ENCODE results near the gene ZNF521.

DNA sequence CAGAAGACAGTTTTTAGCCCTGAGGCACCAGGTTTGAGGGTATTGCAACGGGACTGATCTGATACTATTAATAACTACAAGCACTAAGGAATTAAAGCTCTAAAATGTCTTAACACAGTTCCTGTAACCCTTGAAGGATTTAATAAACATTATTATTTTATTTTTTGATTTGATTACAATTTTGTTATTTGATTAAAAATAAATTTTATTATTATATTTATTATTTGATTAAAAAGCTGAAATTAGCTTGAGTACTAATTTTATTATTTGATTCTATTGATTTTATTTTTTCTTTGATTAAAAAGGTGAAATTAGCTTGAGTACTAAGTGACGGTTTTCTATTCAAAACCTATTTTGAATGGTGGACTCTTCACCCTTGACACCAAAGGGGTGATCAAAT is 307.3 kb downstream of the ZNF521 start:
- no peak for TF ChIP-seq POLR2A (IDR thresholded peaks at IDR 0.05; ENCODE audit: low read depth, low read length)
- TF ChIP-seq POLR2AphosphoS5 (IDR thresholded peaks at IDR 0.05; ENCODE audit: insufficient read depth, low read depth, low read length) = no peak
- no peak for TF ChIP-seq FOS (IDR thresholded peaks at IDR 0.05; ENCODE audit: borderline replicate concordance, insufficient read depth, low read length)
- TF ChIP-seq, protein P1, sequence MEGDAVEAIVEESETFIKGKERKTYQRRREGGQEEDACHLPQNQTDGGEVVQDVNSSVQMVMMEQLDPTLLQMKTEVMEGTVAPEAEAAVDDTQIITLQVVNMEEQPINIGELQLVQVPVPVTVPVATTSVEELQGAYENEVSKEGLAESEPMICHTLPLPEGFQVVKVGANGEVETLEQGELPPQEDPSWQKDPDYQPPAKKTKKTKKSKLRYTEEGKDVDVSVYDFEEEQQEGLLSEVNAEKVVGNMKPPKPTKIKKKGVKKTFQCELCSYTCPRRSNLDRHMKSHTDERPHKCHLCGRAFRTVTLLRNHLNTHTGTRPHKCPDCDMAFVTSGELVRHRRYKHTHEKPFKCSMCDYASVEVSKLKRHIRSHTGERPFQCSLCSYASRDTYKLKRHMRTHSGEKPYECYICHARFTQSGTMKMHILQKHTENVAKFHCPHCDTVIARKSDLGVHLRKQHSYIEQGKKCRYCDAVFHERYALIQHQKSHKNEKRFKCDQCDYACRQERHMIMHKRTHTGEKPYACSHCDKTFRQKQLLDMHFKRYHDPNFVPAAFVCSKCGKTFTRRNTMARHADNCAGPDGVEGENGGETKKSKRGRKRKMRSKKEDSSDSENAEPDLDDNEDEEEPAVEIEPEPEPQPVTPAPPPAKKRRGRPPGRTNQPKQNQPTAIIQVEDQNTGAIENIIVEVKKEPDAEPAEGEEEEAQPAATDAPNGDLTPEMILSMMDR (IDR thresholded peaks at IDR 0.05; ENCODE audit: extremely low read depth in 1 of 2, insufficient read depth in 1 of 2, low read depth in 1 of 2, low read length in 2 of 2) = no peak
- no peak for TF ChIP-seq EZH2 (IDR thresholded peaks at IDR 0.05; ENCODE audit: borderline replicate concordance, low read depth, low read length, severe bottlenecking)
- TF ChIP-seq GATA2 (IDR thresholded peaks at IDR 0.05; ENCODE audit: insufficient read depth, insufficient read length, low read depth, low read length) = no peak
- TF ChIP-seq, protein P2, sequence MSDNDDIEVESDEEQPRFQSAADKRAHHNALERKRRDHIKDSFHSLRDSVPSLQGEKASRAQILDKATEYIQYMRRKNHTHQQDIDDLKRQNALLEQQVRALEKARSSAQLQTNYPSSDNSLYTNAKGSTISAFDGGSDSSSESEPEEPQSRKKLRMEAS (IDR thresholded peaks at IDR 0.05; ENCODE audit: insufficient read depth, insufficient read length) = no peak
- no peak for TF ChIP-seq JUN (IDR thresholded peaks at IDR 0.05; ENCODE audit: borderline replicate concordance, insufficient read depth, insufficient read length, low read depth)
- TF ChIP-seq MYC (IDR thresholded peaks at IDR 0.05; ENCODE audit: low read depth, low read length) = no peak

Measured in endothelial cell of umbilical vein (primary cell).